Inferior parietal cortex (tissue), 1 donor: Measurements from ENCODE around the gene NFIA.

Source experiments
- DNase-seq: peaks from one replicate; pipeline ENCODE4 v3.0.0-alpha.2; 2016; ENCODE audit errors: extremely low spot score

NFIA gene

GRCh38 chr1:61395146-61395800 lies 312.9 kb downstream of the NFIA start:
- DNase-seq, result no peak

GRCh38 chr1:61397495-61397894 lies 315.1 kb downstream of the NFIA start:
- no peak for DNase-seq

GRCh38 chr1:61397935-61398334 lies 315.6 kb downstream of the NFIA start:
- no peak for DNase-seq

- DNase-seq, result no peak
Observed at GRCh38 chr1:61399199-61399598, 316.8 kb downstream of the NFIA start.

- DNase-seq, result no peak
Observed at GRCh38 chr1:61400131-61400770, 317.9 kb downstream of the NFIA start.

GRCh38 chr1:61400997-61401396 lies 318.6 kb downstream of the NFIA start:
- no peak for DNase-seq

- DNase-seq, result no peak
Observed at GRCh38 chr1:61403679-61404596, 321.6 kb downstream of the NFIA start.

GRCh38 chr1:61404597-61405376 lies 322.4 kb downstream of the NFIA start:
- no peak for DNase-seq

GRCh38 chr1:61406467-61406866 lies 324.1 kb downstream of the NFIA start:
- DNase-seq, result no peak

- no peak for DNase-seq
Observed at GRCh38 chr1:61412601-61413000, 330.2 kb downstream of the NFIA start.

- no peak for DNase-seq
Observed at GRCh38 chr1:61419196-61419595, 336.8 kb downstream of the NFIA start.

GRCh38 chr1:61419657-61420056 lies 337.3 kb downstream of the NFIA start:
- DNase-seq, result no peak

GRCh38 chr1:61420243-61420642 lies 337.9 kb downstream of the NFIA start:
- no peak for DNase-seq

GRCh38 chr1:61420909-61421835 lies 338.8 kb downstream of the NFIA start:
- DNase-seq, result no peak

GRCh38 chr1:61423643-61424042 lies 341.3 kb downstream of the NFIA start:
- no peak for DNase-seq

GRCh38 chr1:61424382-61424781 lies 342.0 kb downstream of the NFIA start:
- DNase-seq, result no peak

GRCh38 chr1:61425040-61425439 lies 342.7 kb downstream of the NFIA start:
- DNase-seq, result no peak

- DNase-seq, result no peak
Observed at GRCh38 chr1:61426254-61426653, 343.9 kb downstream of the NFIA start.

- no peak for DNase-seq
Observed at GRCh38 chr1:61426885-61427284, 344.5 kb downstream of the NFIA start.

GRCh38 chr1:61427510-61427909 lies 345.1 kb downstream of the NFIA start:
- DNase-seq, result no peak

GRCh38 chr1:61428146-61428545 lies 345.8 kb downstream of the NFIA start:
- DNase-seq, result no peak
